ENCODE measurements around the gene UGP2.

DNA sequence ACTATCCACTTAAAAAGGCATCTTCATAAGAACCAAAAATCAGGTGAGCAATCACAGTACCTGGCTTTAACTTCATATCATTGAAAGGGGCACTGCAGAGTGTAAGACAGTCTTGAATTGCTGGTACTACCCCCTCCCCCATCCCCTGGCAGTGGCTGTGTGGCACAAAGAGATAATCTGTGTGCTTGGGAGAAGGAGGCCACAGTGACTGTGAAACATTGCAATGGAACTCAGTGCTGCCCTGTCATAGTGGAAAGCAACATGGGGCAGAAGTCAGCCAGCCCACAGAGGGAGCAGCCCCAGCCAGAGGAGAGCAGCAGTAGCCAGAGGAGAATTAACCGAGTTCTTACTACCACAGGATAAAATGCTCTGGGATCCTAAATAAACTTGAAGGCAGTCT, 45.3 kb upstream of the UGP2 start:
- TF ChIP-seq, protein P1, sequence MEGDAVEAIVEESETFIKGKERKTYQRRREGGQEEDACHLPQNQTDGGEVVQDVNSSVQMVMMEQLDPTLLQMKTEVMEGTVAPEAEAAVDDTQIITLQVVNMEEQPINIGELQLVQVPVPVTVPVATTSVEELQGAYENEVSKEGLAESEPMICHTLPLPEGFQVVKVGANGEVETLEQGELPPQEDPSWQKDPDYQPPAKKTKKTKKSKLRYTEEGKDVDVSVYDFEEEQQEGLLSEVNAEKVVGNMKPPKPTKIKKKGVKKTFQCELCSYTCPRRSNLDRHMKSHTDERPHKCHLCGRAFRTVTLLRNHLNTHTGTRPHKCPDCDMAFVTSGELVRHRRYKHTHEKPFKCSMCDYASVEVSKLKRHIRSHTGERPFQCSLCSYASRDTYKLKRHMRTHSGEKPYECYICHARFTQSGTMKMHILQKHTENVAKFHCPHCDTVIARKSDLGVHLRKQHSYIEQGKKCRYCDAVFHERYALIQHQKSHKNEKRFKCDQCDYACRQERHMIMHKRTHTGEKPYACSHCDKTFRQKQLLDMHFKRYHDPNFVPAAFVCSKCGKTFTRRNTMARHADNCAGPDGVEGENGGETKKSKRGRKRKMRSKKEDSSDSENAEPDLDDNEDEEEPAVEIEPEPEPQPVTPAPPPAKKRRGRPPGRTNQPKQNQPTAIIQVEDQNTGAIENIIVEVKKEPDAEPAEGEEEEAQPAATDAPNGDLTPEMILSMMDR (IDR thresholded peaks at IDR 0.05; ENCODE audit: low read length) = no peak
- TF ChIP-seq EZH2 (optimal IDR thresholded peaks at IDR 0.05; ENCODE audit: low read depth, low read length) (no peak), EZH2phosphoT487 (IDR thresholded peaks at IDR 0.05; ENCODE audit: low read length) (no peak)

Measured in MM.1S (cell line).